Measurements from ENCODE around the gene C2orf68. TPM values are rescaled to one million over a fixed set of nuclear protein-coding genes. Genes with fewer than 3 reads are reported as not detected.
A peak's percentile ranks its signal among the peaks of the same experiment; 100 is the strongest.

Gene C2orf68
- total and polyA plus RNA-seq, 10 donors, result 16.0 to 45.2 (median 29.2) TPM

DNA sequence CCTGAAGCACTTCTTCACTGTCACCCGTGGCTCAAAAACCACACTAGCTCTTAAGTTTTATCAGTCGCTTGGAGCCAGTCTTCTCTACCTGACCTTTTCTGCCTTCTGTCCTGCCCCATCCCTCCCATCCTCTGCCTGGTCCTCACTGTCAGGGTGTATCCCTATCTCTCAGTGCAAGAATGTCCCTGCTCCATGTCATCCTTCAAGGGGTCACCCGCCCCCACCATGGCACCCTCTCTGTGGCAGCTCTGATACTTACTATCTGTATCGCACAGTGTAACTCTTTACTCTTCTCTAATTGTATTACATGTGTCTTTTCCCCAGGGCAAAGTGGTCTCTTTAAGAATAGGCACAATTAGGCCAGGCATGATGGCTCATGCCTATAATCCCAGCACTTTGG, 23.2 kb downstream of the C2orf68 start:
- Histone ChIP-seq H3K4me1 (peaks cover 48 to 99% (median 77%) of the 10 kb centered on the region in 6 donors), H3K27ac (peak overlapping the region in 7 of 8 donors; percentile 15 to 93 (median 86))

DNA sequence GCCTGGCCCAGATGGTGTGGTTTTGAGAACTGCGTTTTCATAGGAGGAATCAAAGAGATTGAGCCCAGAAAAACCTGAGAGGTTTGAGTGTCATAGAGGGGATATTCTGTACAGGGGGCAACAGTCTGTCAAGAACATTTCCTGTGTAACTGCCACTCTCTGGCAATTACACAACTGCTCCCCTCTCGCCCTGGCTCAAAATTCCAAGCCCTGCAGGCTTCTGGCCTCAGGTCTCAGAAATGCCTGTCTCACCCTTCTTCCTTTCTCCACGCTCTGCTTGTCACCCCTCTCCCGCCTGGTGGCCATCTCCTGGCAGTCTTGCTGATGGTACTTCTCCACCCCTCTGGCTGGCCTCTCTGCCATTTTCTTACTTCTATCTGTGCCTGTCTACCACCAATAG, 23.6 kb downstream of the C2orf68 start:
- DNase-seq, result no peak
- H3K4me3 ChIP-seq, result no peak overlapping the region
- peaks cover 0 to 10% (median 0%) of the 10 kb centered on the region in 6 donors for H3K36me3 ChIP-seq
- TF ChIP-seq POLR2AphosphoS5 (IDR thresholded peaks at IDR 0.05) (no peak), POLR2A (IDR thresholded peaks at IDR 0.05) (no peak)
- TF ChIP-seq, protein P1, sequence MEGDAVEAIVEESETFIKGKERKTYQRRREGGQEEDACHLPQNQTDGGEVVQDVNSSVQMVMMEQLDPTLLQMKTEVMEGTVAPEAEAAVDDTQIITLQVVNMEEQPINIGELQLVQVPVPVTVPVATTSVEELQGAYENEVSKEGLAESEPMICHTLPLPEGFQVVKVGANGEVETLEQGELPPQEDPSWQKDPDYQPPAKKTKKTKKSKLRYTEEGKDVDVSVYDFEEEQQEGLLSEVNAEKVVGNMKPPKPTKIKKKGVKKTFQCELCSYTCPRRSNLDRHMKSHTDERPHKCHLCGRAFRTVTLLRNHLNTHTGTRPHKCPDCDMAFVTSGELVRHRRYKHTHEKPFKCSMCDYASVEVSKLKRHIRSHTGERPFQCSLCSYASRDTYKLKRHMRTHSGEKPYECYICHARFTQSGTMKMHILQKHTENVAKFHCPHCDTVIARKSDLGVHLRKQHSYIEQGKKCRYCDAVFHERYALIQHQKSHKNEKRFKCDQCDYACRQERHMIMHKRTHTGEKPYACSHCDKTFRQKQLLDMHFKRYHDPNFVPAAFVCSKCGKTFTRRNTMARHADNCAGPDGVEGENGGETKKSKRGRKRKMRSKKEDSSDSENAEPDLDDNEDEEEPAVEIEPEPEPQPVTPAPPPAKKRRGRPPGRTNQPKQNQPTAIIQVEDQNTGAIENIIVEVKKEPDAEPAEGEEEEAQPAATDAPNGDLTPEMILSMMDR (IDR thresholded peaks at IDR 0.05 in 8 of 11, conservative IDR thresholded peaks at IDR 0.05 in 3 of 11), result no peak
- peaks cover 50 to 99% (median 81%) of the 10 kb centered on the region in 6 donors for H3K4me1 ChIP-seq
- no peaks in the 10 kb centered on the region for H3K9me3 ChIP-seq
- peak overlapping the region in 7 of 8 donors; percentile 15 to 93 (median 86) for H3K27ac ChIP-seq
- 39 to 64% (median 53%) methylated on average over 4 of the region's 4 CpGs for WGBS, 5 donors
- H3K27me3 ChIP-seq (replicated peaks in 1 of 7), result no peaks in the 10 kb centered on the region
- intact Hi-C loops (cut with DNase I; ENCODE audit: low total_unique reads), result no loop called here

More for the DNA sequence above, 23.2 kb downstream of the C2orf68 start:
- H3K36me3 ChIP-seq, result peaks cover 0 to 12% (median 0%) of the 10 kb centered on the region in 6 donors
- H3K9me3 ChIP-seq, result no peaks in the 10 kb centered on the region
- intact Hi-C loops (cut with DNase I; ENCODE audit: low total_unique reads), result no loop called here
- no peaks in the 10 kb centered on the region for H3K27me3 ChIP-seq (replicated peaks in 1 of 7)
- DNase-seq, result no peak
- WGBS, 5 donors, result 62 to 80% (median 74%) methylated on average over 4 of the region's 4 CpGs
- no peak overlapping the region for H3K4me3 ChIP-seq
- TF ChIP-seq, protein P1 (IDR thresholded peaks at IDR 0.05 in 8 of 11, conservative IDR thresholded peaks at IDR 0.05 in 3 of 11), result no peak
- TF ChIP-seq POLR2AphosphoS5 (IDR thresholded peaks at IDR 0.05) (no peak), POLR2A (IDR thresholded peaks at IDR 0.05) (no peak)

DNA sequence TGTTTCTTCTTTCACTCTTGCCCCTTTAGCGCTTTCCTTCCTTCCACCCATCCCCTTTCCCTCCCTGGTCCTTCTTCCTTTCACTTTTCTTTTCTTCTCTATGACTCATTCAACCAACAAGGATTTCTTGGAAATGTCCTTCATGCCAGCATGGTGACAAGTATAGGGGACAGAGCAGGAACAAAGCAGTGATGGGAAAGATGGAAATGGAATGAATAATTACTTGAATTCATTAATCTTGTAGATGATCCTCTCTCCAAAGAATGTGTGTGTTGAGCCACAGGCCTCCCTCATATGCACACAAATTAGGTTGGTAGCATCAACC, 26.1 kb downstream of the C2orf68 start:
- Histone ChIP-seq H3K4me3 (peak overlapping the region in 5 of 8 donors; percentile 55 to 77 (median 61)), H3K4me1 (peaks cover 45 to 100% (median 83%) of the 10 kb centered on the region in 6 donors), H3K36me3 (peaks cover 0 to 25% (median 5%) of the 10 kb centered on the region in 6 donors), H3K27ac (peak overlapping the region; percentile 83 to 93 (median 88)), H3K27me3 (replicated peaks in 1 of 7) (no peaks in the 10 kb centered on the region), H3K9me3 (no peaks in the 10 kb centered on the region)
- no peak for DNase-seq
- intact Hi-C loops (cut with DNase I; ENCODE audit: low total_unique reads), result no loop called here
- 33 to 64% (median 41%) methylated on average over 1 of the region's 1 CpG for WGBS, 5 donors
- TF ChIP-seq POLR2AphosphoS5 (IDR thresholded peaks at IDR 0.05), result no peak
- TF ChIP-seq, protein P1 (IDR thresholded peaks at IDR 0.05 in 8 of 11, conservative IDR thresholded peaks at IDR 0.05 in 3 of 11), result no peak
- TF ChIP-seq POLR2A (IDR thresholded peaks at IDR 0.05), result no peak

DNA sequence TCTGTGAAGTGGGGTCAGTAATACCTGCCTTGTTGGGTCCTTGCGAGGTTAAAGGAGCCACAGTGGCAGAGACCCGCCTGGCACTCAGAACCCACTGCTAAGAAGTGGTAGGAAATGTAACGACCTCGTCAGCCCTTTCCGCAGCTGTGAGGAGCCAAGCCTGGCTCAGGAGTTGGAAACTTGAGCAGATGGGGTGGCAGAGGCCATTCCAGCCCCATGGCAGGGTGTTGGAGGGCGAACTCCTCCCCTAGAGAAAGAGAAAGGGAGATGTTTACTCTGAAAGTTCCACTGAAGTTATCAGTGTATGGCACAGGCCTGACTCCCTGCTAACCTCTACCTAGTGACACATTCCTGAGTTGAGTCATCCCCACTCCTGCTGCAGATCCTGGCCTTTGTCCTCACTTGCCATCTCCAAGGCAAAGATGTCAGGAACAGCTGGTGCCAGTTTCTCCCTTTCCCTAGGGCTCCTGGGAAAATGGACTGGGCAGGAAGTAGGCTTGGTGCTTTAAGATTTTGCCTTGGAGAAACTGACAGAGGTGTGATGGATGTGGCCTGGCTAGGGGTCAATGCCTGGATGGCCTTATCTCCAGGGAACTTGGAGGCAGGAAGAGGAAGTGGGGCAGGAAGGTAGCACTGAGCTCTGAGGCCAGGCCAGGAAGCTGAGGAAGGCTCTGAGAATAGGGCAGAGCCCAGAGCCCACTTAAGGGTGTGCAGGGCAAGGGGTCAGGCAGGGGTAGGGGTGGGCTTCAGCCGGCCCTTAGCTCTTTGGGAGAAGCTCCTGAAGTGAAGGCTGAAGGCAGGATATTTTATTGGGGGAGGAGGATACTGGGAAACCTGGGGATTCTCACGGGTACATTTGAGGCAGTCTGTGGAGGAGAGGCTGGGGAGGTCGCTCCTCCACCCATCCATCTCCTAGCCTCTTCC, 26.7 kb downstream of the C2orf68 start:
- Histone ChIP-seq H3K4me1 (peaks cover 40 to 100% (median 81%) of the 10 kb centered on the region in 6 donors), H3K9me3 (no peaks in the 10 kb centered on the region), H3K27me3 (replicated peaks in 1 of 7) (peaks cover 0 to 3% (median 0%) of the 10 kb centered on the region in 7 donors), H3K4me3 (peak overlapping the region; percentile 39 to 77 (median 58)), H3K36me3 (peaks cover 0 to 29% (median 5%) of the 10 kb centered on the region in 6 donors), H3K27ac (peak overlapping the region; percentile 83 to 93 (median 88))
- no peak for DNase-seq
- TF ChIP-seq, protein P1 (IDR thresholded peaks at IDR 0.05 in 8 of 11, conservative IDR thresholded peaks at IDR 0.05 in 3 of 11), result no peak
- TF ChIP-seq POLR2AphosphoS5 (IDR thresholded peaks at IDR 0.05), result peak in 2 of 3 donors; percentile 55 to 74
- 10 to 37% (median 11%) methylated on average over 8 to 9 of the region's 9 CpGs for WGBS, 5 donors
- intact Hi-C loops (cut with DNase I; ENCODE audit: low total_unique reads), result no loop called here
